Spinal cord (tissue), 10 donors: ENCODE data around the gene PCDH1. TPM values are rescaled to one million over a fixed set of nuclear protein-coding genes. Genes with fewer than 3 reads are reported as not detected.
A peak's percentile ranks its signal among the peaks of the same experiment; 100 is the strongest.

Experiments
- DNase-seq, 6 donors: peaks; one replicate each; pipeline versions ENCODE4 v3.0.0 to v3.0.0-alpha.2; 2013 to 2015; ENCODE audit warnings: low spot score in 6 of 6, low read depth in 4 of 6
- H3K27ac ChIP-seq: one replicate; pipeline ENCODE4 v1.5.1; 2013; ENCODE audit warnings: low read depth, low read length, control low read depth
- H3K27me3 ChIP-seq: one replicate; pipeline ENCODE4 v1.6.1; 2013; ENCODE audit warnings: low read length; ENCODE audit not compliant: control insufficient read depth, insufficient read depth
- H3K36me3 ChIP-seq: one replicate; pipeline ENCODE4 v1.6.1; 2013; ENCODE audit warnings: low read length; ENCODE audit not compliant: control insufficient read depth, insufficient read depth
- H3K4me1 ChIP-seq: one replicate; pipeline ENCODE4 v1.6.1; 2013; ENCODE audit warnings: low read length; ENCODE audit not compliant: control insufficient read depth, insufficient read depth
- H3K4me3 ChIP-seq: one replicate; pipeline ENCODE4 v1.5.1; 2013; ENCODE audit warnings: low read depth, low read length, control low read depth
- H3K9me3 ChIP-seq: one replicate; pipeline ENCODE4 v1.6.1; 2013; ENCODE audit warnings: low read length; ENCODE audit not compliant: control insufficient read depth, insufficient read depth
- WGBS: methylation state at CpG from one replicate; pipeline ENCODE4 v1.1.5; 2013; ENCODE audit warnings: missing lambda C conversion rate; ENCODE audit not compliant: insufficient coverage; 5-methylcytosine and 5-hydroxymethylcytosine counted together
- polyA plus RNA-seq, 2 donors: library from polyadenylated mRNA; unstranded; fragments of 120-200 nt; gene quantifications; one replicate each; pipeline ENCODE4 v1.2.1, GENCODE V29; 2013; ENCODE audit not compliant: insufficient read length in 2 of 2
- total RNA-seq, 2 donors: library from RNA; depleted of rRNA in 1 of 2; stranded (reverse); fragments of 120-200 nt in 1 of 2; fragments of >200 nt in 1 of 2; gene quantifications; one replicate each; pipeline versions ENCODE4 v1.2.3 to v1.2.4, GENCODE V29; 2013 to 2014
- donor health status: healthy.

The PCDH1 gene
- total and polyA plus RNA-seq, 4 donors: 25.5 to 52.0 (median 45.6) TPM

DNA sequence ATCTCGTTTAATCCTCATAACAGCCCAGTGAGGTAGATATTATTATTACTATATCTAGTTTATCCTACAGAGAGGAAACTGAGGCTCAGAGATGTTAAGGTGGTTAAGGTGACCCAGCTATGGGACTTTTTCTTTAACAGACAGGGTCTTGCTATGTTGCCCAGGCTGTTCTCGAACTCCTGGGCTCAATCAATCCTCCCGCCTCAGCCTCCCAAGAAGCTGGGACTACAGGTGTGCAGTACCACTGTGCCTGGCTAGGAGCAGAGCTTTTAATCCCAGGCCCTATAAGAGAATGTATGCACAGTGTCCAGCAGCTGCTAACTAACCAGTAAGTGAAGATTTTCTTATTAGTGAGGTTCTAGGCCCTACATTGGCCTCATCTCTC is 62.4 kb downstream of the PCDH1 start:
- WGBS: 100% methylated on average over 2 of the region's 3 CpGs
- Histone ChIP-seq H3K9me3 (no peaks in the 10 kb centered on the region), H3K4me3 (no peak overlapping the region), H3K36me3 (no peaks in the 10 kb centered on the region), H3K27ac (no peak overlapping the region), H3K27me3 (no peaks in the 10 kb centered on the region), H3K4me1 (peaks cover 43% of the 10 kb centered on the region)
- DNase-seq: no peak

DNA sequence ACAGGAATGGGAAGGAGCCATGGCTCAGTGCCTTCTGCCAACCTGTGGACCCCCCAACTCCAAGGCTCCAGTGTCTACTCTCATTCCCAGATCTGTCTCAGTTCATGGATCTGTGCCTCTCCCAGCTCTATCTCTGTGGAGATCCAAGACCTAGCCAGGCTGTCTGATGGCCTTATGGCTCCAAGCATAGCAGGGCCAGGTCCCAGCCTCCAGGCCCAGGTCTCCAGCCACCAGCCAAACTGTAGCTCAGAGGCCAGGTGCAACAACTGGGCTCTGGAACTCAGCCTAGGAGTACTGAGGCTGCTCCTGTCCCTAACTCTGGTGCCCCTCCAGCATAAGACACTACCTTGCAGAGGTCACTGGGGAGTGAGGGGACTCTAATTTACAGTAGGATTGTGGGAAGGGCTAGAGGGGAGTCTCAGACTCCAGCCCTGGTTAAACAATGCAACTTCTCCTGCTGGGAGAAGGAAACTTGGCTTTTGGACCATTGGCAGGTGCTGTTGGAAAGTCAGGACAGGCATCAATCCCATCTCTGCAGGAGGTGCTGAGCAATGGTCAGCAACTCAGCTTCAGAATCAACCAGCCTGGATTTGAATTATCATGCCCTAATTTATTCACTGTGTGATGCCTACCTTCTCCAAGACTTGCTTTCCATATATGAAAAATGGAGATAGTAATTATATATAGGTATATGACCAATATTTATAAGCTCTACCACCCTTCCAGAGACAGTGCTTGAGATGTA is 63.0 kb downstream of the PCDH1 start:
- Histone ChIP-seq H3K9me3 (no peaks in the 10 kb centered on the region), H3K36me3 (no peaks in the 10 kb centered on the region), H3K27ac (no peak overlapping the region), H3K4me1 (peaks cover 43% of the 10 kb centered on the region), H3K4me3 (no peak overlapping the region), H3K27me3 (no peaks in the 10 kb centered on the region)
- no peak for DNase-seq

DNA sequence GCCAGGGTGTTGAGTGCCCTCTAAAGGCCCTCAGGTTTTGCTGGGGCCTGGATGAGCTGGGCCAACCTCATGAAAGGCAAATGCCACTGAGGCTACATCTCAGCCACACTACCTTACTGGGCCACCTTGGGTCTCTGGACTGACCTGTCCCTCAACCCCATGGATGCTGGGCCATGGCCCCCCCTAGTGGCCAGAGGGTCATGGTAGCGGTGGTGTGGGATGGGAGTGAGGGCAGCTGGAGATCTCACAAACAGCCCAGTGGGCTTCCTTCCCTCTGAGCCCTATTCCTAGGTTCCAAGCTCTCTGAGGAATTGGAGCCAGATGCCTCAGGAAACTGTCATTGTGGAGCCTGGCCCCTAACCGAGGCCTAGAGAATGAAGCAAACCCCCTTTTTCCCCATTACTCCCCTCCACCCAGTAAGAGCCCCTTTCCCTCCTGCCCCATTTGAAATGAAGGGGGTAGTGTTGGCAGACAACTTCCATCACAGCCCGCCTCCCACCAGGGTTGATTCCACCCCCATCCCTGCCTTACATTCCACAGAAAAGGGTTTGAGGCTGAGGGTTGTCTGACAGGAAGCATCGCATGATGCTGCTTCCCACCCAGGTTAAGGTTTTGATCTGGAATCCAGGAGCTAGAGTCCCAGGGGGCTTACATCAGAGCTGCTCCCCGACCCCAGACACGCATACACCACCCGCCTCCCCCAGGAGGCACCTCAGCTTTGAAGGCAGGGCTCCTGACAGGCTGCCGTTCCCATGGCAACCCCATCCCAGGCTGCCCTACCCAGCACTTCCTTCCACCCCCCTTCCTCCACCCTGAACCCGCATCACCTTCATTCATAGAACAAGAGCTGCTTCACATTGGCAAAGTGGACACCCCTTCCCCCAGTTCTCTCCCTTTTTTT is 63.9 kb downstream of the PCDH1 start:
- Histone ChIP-seq H3K9me3 (no peaks in the 10 kb centered on the region), H3K4me3 (no peak overlapping the region), H3K27me3 (no peaks in the 10 kb centered on the region), H3K4me1 (peaks cover 49% of the 10 kb centered on the region), H3K36me3 (no peaks in the 10 kb centered on the region), H3K27ac (no peak overlapping the region)
- WGBS: 33% methylated on average over 6 of the region's 9 CpGs
- peak in 1 of 6 donors; percentile 76 for DNase-seq

DNA sequence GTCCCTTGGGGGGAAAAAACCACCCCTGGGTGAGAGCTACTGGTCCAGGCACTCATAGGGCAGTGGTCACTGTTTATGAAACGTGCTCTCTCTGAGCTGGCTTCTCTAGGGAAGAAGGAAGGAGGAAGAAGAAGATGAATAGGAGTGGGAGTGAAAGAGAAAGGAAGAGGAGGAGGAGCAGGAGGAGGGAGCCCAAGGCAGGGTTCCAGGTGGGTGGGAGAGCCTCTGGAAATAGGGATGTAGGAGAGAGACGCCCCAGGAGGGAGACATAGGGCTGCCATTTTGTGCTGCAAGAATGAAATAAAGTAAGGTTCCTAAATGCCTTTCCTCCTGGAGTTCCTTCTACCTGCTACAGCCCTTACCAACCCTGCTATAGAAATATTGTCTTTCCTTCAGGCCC is 65.7 kb downstream of the PCDH1 start:
- Histone ChIP-seq H3K27me3 (no peaks in the 10 kb centered on the region), H3K4me3 (no peak overlapping the region), H3K36me3 (no peaks in the 10 kb centered on the region), H3K27ac (peak overlapping the region; percentile 57), H3K9me3 (no peaks in the 10 kb centered on the region), H3K4me1 (peaks cover 56% of the 10 kb centered on the region)
- DNase-seq: peak in 1 of 6 donors; percentile 43
- WGBS: 43% methylated on average over 1 of the region's 2 CpGs

DNA sequence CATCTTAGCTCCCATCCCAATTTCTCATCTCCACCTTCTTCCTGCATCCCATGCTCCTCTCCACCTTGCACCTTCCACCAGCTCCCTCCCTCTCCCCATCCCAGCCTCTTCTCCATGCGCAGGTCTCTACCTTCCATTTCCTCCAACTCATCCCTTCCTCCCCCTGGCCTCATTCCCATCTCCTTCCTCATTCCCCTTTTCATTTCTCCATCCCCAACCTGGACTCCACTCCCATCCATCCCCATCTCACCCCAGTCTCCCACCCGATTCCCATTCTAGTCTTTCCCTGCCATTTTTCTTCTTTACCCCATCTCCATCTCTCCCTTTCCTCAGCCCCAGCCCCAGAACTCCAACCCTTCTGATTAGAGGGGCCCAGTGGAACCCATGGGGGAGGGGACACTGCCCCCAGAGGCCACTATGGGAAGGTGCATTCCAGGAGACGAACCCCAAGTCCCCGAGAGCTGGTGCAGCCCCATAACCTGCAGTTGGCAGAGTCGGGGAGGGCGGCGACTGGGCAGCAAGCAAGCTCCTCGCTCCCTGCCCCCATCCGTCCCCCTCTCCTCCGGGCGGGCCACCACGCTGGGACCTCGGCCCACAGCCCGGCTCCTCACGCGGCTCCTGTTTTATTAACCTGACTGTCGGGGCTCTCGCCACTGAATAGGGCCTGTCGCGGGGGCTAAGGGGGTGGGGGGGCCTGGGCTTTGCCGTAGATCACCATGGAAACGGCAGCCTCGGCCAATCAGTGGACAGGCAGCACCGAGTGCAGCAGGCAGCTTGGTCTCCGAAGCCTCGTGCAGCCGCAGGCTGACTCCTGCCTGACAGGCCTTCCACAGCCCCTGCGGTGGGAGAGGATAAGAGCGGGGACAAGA is 66.7 kb downstream of the PCDH1 start:
- peak overlapping the region; percentile 70 for H3K27ac ChIP-seq

DNA sequence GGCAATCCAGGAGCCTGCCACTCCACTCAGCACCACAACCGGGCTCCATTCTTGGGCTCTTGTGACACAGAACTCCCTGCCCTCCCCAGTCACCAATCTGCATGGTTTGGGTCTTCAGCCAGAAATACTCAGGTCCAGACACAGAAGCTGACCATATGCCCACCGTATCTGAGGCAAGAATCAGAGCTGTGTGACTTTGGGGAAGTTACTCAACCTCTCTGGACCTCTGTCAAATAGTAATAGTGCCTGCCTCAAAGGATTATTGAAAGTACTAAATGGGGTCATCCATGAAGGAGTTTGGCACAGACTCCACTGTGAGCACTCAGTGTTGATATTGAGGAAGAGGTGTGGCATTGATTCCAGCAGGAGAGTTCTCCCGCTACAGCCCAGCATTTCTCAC is 67.5 kb downstream of the PCDH1 start:
- H3K4me1 ChIP-seq: peaks cover 61% of the 10 kb centered on the region
- H3K36me3 ChIP-seq: no peaks in the 10 kb centered on the region
- H3K9me3 ChIP-seq: no peaks in the 10 kb centered on the region
- no peak overlapping the region for H3K27ac ChIP-seq
- no peaks in the 10 kb centered on the region for H3K27me3 ChIP-seq
- no peak for DNase-seq
- WGBS: 87% methylated on average over 2 of the region's 3 CpGs
- no peak overlapping the region for H3K4me3 ChIP-seq

More for the DNA sequence above, 66.7 kb downstream of the PCDH1 start:
- DNase-seq: peak in 5 of 6 donors; percentile 60 to 96 (median 80)
- Histone ChIP-seq H3K36me3 (no peaks in the 10 kb centered on the region), H3K4me1 (peaks cover 57% of the 10 kb centered on the region), H3K4me3 (no peak overlapping the region), H3K9me3 (no peaks in the 10 kb centered on the region), H3K27me3 (no peaks in the 10 kb centered on the region)
- 3% methylated on average over 29 of the region's 29 CpGs for WGBS

DNA sequence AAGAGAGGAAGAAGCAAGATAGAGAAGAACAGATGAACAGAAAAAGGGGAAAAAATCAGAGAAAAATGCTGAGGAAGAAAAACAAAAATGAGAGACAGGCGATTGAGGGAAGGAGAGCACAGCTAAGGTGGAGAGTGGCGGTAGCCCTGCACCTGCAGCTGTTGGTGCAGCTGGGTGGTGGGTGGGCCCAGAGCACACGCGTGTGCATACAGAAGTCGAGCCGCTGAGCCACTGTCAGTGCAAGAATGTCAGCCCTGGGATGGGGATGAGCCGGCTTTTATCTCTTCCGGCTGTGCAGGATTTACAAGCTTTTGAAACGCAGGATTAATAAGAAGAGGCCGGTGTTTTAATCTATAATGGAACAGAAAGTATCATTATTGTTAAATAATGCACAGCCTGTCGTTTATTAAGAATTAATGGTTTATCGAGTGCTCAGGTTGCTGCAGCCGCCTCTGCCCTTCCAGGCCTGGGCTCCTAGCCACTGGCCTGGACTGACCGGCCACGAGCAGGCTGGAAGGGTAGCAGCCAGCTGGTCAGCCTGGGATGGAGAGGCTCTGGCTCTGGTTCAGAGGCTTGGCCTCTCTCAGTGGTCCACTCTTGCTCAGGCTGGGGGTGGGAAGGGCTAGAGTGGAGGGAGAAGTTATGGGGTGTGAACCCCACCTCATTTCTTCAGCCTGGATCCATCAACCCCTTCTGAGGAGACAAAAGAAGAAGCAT is 68.7 kb downstream of the PCDH1 start:
- H3K4me1 ChIP-seq: peaks cover 57% of the 10 kb centered on the region
- no peaks in the 10 kb centered on the region for H3K36me3 ChIP-seq
- peak in 1 of 6 donors; percentile 63 for DNase-seq
- H3K4me3 ChIP-seq: no peak overlapping the region
- H3K27me3 ChIP-seq: no peaks in the 10 kb centered on the region
- 49% methylated on average over 14 of the region's 15 CpGs for WGBS
- no peaks in the 10 kb centered on the region for H3K9me3 ChIP-seq
- H3K27ac ChIP-seq: no peak overlapping the region

DNA sequence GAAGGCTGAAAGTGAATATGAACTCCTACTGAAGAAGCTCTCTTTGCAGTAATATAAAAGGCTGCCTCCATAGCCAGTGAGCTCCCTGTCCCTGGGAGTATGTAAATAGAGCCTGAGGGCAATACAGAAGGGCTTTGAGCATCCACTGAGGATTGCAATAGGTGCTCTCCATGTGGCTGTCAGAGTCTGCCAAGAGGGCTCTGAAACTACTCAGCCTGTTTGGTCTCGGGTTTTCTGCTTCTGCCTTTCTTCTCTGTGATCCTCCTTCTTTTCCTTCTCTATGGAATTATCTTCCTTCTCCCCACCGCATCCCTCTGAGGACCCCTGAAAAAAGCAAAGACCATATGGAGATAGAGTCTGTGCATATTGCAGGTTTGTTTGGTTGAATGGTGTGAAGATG is 69.4 kb downstream of the PCDH1 start:
- H3K9me3 ChIP-seq: no peaks in the 10 kb centered on the region
- no peaks in the 10 kb centered on the region for H3K27me3 ChIP-seq
- H3K36me3 ChIP-seq: no peaks in the 10 kb centered on the region
- peak in 1 of 6 donors; percentile 48 for DNase-seq
- peaks cover 57% of the 10 kb centered on the region for H3K4me1 ChIP-seq
- H3K27ac ChIP-seq: no peak overlapping the region
- 100% methylated on average over 1 of the region's 2 CpGs for WGBS
- no peak overlapping the region for H3K4me3 ChIP-seq

DNA sequence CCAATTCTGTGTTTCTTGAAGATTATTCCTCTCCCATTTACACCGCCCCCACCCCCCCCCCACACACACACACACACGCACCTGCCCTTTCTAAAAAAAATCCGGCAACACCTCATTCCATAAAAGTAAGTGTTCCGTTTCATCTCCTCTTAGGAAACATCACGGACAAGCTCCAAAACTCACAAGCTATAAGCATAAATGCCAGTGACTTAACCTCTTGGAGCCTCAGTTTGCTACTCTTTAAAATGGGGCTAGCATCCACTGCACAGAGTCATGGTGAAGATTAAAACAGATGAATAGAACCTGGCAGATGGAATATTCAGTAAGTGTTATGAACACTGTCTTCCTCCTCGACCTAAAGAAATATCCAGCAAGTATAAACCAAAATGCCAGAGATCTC is 70.5 kb downstream of the PCDH1 start:
- Histone ChIP-seq H3K27ac (no peak overlapping the region), H3K4me1 (peaks cover 56% of the 10 kb centered on the region), H3K36me3 (no peaks in the 10 kb centered on the region), H3K4me3 (no peak overlapping the region), H3K9me3 (no peaks in the 10 kb centered on the region), H3K27me3 (no peaks in the 10 kb centered on the region)
- no peak for DNase-seq
- 84% methylated on average over 3 of the region's 6 CpGs for WGBS
